Right lobe of liver (tissue), 6 donors: ENCODE results near the gene NTM. TPM values are rescaled to one million over a fixed set of nuclear protein-coding genes. Genes with fewer than 3 reads are reported as not detected.

ENCODE experiments used
- ATAC-seq, 4 donors: fragments of 200-7000 bp; cut with Tn5 transposase; one replicate each; pipeline ENCODE4 v1.9.1; 2020; ENCODE audit warnings: mild to moderate bottlenecking in 4 of 4, moderate library complexity in 4 of 4
- DNase-seq, 3 donors: peaks; one replicate each; pipeline ENCODE4 v3.0.0-alpha.2; 2020
- H3K27ac ChIP-seq, 3 donors: fragments of 200-600 bp; one replicate each; pipeline ENCODE4 v1.8.0; 2022
- H3K27me3 ChIP-seq, 2 donors: fragments of 200-600 bp; one replicate each; pipeline ENCODE4 v1.8.0; 2022
- H3K36me3 ChIP-seq, 4 donors: fragments of 200-600 bp; sonication (generic) in 1 of 4; one replicate each; pipeline versions ENCODE4 v1.5.1 to v1.8.0; 2017 to 2022; ENCODE audit warnings: control low read depth in 1 of 4
- H3K4me1 ChIP-seq, 4 donors: fragments of 200-600 bp; sonication (generic) in 1 of 4; one replicate each; pipeline versions ENCODE4 v1.5.1 to v1.8.0; 2017 to 2022; ENCODE audit warnings: control low read depth in 1 of 4
- H3K4me3 ChIP-seq, 3 donors: fragments of 200-600 bp; one replicate each; pipeline ENCODE4 v1.8.0; 2022
- H3K9me3 ChIP-seq, 4 donors: fragments of 200-600 bp; sonication (generic) in 1 of 4; one replicate each; pipeline versions ENCODE4 v1.5.1 to v1.8.0; 2017 to 2022; ENCODE audit warnings: control low read depth in 1 of 4
- POLR2A ChIP-seq: fragments of 450-650 bp; IDR thresholded peaks from one replicate; pipeline ENCODE4 v1.6.1; 2017; ENCODE audit warnings: antibody characterized with exemption, mild to moderate bottlenecking
- WGBS: methylation state at CpG from one replicate; pipeline ENCODE4 v1.1.6; 2018; ENCODE audit warnings: low coverage, low lambda C conversion rate; ENCODE audit not compliant: insufficient coverage; ENCODE audit errors: missing lambda C conversion rate; 5-methylcytosine and 5-hydroxymethylcytosine counted together
- intact Hi-C, 2 donors: fragments of 100-400 bp; cut with DNase I; formaldehyde crosslinking; loops; one replicate each; pipeline versions ENCODE4 v1.11.2 to v1.14.1; 2022
- total RNA-seq, 6 experiments: library from RNA; depleted of rRNA in 2 of 6; stranded (reverse); fragments of >200 nt in 2 of 6; fragmentation: NEBNext Ultra II Directional in 3 of 6; extraction: Animal tissue kit (Norgen Biotek cat#: 25700) in 3 of 6; gene quantifications; one replicate each; pipeline versions ENCODE4 v1.1.0 to v1.2.4, GENCODE V29; 2016 to 2023
- TF ChIP-seq, protein P1 (sequence below), 4 donors: fragments of 200-600 bp in 3 of 4; fragments of 450-650 bp in 1 of 4; IDR thresholded peaks; one replicate each; pipeline versions ENCODE4 v1.5.1 to v1.8.0; 2016 to 2022; ENCODE audit warnings: antibody characterized with exemption in 4 of 4, mild to moderate bottlenecking in 2 of 4
- donor health status: DM: no; HTN: yes; CAD: no.
- donor health status: DM: no; HTN: no; CAD: no.
- donor health status: DM: no; HTN: no; CAD: no.
- donor health status: DM: no; HTN: yes; CAD: no.
- donor health status: DM: no; HTN: yes; CAD: no.

The NTM gene
- total RNA-seq, 6 experiments from 2014 or later: 0.35 TPM; not detected in 5

DNA sequence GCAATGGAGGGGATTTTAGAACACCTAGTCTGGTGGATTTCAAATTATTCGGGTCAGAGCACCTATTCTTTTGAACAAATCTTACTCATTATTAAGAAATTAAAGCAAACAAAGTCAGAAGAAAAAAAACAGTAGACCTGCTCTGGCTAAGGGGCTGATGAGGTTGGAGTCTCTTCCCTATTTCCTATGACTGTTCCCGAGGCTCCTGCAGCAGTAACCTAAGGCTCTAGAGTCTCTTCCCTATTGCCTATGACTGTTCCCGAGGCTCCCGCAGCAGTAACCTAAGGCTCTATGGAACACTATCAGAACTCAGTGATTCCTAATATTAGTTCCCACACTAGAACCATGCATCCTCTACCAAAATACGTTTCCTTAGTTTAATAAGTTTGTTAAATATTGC lies 607.9 kb downstream of the NTM start:
- DNase-seq (no peak), ATAC-seq (no peak)
- Histone ChIP-seq H3K4me3 (no peak overlapping the region), H3K27me3 (no peaks in the 10 kb centered on the region), H3K9me3 (no peaks in the 10 kb centered on the region), H3K27ac (no peak overlapping the region), H3K4me1 (no peaks in the 10 kb centered on the region), H3K36me3 (no peaks in the 10 kb centered on the region)
- intact Hi-C loops: no loop called here
- WGBS: 32% methylated on average over 5 of the region's 5 CpGs
- no peak for TF ChIP-seq POLR2A
- TF ChIP-seq, protein P1, sequence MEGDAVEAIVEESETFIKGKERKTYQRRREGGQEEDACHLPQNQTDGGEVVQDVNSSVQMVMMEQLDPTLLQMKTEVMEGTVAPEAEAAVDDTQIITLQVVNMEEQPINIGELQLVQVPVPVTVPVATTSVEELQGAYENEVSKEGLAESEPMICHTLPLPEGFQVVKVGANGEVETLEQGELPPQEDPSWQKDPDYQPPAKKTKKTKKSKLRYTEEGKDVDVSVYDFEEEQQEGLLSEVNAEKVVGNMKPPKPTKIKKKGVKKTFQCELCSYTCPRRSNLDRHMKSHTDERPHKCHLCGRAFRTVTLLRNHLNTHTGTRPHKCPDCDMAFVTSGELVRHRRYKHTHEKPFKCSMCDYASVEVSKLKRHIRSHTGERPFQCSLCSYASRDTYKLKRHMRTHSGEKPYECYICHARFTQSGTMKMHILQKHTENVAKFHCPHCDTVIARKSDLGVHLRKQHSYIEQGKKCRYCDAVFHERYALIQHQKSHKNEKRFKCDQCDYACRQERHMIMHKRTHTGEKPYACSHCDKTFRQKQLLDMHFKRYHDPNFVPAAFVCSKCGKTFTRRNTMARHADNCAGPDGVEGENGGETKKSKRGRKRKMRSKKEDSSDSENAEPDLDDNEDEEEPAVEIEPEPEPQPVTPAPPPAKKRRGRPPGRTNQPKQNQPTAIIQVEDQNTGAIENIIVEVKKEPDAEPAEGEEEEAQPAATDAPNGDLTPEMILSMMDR (IDR thresholded peaks at IDR 0.05): no peak

DNA sequence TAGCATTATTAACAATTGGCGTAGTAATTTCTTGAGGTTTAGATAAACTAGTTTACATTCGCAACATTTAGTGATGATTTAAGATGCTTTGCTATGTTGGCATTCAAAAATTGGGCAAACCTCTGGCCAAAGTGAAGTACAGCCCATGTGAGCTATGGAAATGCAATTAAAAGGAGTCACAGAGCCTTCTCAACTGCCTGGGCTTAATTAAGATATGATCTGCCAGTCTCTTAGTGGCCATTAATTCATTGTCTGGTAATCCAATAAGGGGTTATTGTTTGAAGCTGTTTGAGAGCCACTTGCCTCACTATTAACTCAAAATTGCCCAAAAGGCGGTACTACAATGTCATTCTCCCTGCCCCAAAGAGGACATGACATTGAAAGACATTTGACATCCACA lies 608.9 kb downstream of the NTM start:
- no peak overlapping the region for H3K4me3 ChIP-seq
- WGBS: 62% methylated on average over 3 of the region's 3 CpGs
- no peaks in the 10 kb centered on the region for H3K9me3 ChIP-seq
- no peak for DNase-seq
- no peaks in the 10 kb centered on the region for H3K27me3 ChIP-seq
- intact Hi-C loops: no loop called here
- H3K27ac ChIP-seq: no peak overlapping the region
- TF ChIP-seq POLR2A: no peak
- TF ChIP-seq, protein P1 (IDR thresholded peaks at IDR 0.05): no peak
- H3K4me1 ChIP-seq: no peaks in the 10 kb centered on the region
- ATAC-seq: no peak
- H3K36me3 ChIP-seq: no peaks in the 10 kb centered on the region

DNA sequence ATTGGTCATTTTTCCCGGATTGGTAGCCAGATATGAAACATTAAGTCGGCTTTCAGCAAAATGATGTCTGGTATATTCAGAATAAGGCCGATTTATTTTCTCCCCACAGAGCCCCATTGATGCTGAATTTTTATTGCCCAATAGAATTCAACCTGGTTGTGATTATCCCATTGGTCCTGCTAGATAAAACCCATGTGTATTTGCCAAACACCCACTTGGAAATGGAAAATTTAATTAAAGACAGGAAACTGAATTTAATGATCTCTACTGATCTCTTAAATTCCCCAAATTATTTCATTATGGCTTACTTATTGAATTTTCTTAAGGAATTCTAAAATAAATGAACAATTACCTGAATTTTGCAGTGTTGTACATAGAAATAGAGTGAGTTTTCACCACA lies 609.8 kb downstream of the NTM start:
- TF ChIP-seq POLR2A: no peak
- TF ChIP-seq, protein P1 (IDR thresholded peaks at IDR 0.05): no peak
- WGBS: 36% methylated on average over 3 of the region's 3 CpGs
- no peak overlapping the region for H3K27ac ChIP-seq
- ATAC-seq (no peak), DNase-seq (no peak)
- no peaks in the 10 kb centered on the region for H3K9me3 ChIP-seq
- no peaks in the 10 kb centered on the region for H3K4me1 ChIP-seq
- intact Hi-C loops: no loop called here
- H3K27me3 ChIP-seq: no peaks in the 10 kb centered on the region
- no peaks in the 10 kb centered on the region for H3K36me3 ChIP-seq
- no peak overlapping the region for H3K4me3 ChIP-seq

DNA sequence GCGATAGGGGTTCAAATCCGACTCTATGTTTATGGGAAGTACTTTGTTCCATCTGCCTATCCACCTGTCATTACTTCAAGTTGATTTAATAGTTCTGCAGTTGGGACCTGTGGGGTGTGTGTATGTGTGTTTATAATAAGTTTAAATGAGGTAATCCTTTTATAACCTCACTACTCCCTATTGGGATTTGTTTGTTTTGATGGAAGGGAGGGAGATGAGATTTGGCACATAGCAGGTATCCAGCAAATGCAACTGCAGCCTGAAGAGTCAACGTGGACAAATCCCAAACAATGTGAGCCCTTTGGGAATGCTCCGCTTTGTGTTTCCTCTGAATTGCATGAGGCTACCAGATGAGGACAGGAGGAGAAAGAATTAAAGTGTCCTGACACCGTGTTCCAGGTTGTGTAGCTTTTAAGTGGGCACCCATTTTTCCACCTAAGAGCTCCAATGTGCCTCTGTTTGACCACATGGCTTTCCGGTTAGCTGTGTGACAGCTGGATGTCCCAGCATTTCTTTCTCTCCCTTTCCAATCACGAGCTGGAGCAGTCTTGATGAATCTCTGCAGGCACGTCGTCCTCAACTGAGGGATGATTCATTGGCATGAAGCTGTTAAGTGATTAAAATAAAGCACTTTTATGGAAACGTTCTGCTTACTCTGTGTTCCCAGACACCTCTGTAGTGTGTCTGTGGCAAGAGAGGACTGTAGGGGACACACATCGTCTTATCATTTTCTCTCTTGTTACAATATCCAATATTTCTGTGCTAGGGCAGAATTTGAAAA lies 610.7 kb downstream of the NTM start:
- WGBS: 48% methylated on average over 10 of the region's 11 CpGs
- ATAC-seq (no peak), DNase-seq (no peak)
- Histone ChIP-seq H3K27me3 (no peaks in the 10 kb centered on the region), H3K36me3 (no peaks in the 10 kb centered on the region), H3K4me1 (no peaks in the 10 kb centered on the region), H3K27ac (no peak overlapping the region), H3K4me3 (no peak overlapping the region), H3K9me3 (no peaks in the 10 kb centered on the region)
- intact Hi-C loops: no loop called here
- no peak for TF ChIP-seq POLR2A
- TF ChIP-seq, protein P1 (IDR thresholded peaks at IDR 0.05): no peak
